Neutrophil (primary cell): ENCODE measurements around the gene SLC7A10.

Experiments
- H3K27ac ChIP-seq: fragments of 200-600 bp; sonication (generic); 2 replicates; pipeline ENCODE4 v1.5.1; 2016; ENCODE audit warnings: mild to moderate bottlenecking, moderate library complexity
- H3K27me3 ChIP-seq: fragments of 200-600 bp; sonication (generic); 2 replicates; pipeline ENCODE4 v1.6.0; 2016; ENCODE audit warnings: mild to moderate bottlenecking
- H3K36me3 ChIP-seq: fragments of 200-600 bp; sonication (generic); 2 replicates; pipeline ENCODE4 v1.5.1; 2017
- H3K4me1 ChIP-seq, 2 experiments: fragments of 200-600 bp in 1 of 2; sonication (generic) in 1 of 2; 1 replicate in 1 of 2; 2 replicates in 1 of 2; pipeline versions ENCODE4 v1.5.1 to v1.6.1; 2013 to 2016; ENCODE audit warnings: low read depth in 1 of 2, low read length in 1 of 2, mild to moderate bottlenecking in 1 of 2, moderate library complexity in 1 of 2; ENCODE audit not compliant: control insufficient read depth in 1 of 2, insufficient read depth in 1 of 2
- H3K4me3 ChIP-seq, 2 experiments: fragments of 200-600 bp in 1 of 2; sonication (generic) in 1 of 2; 1 replicate in 1 of 2; 2 replicates in 1 of 2; pipeline ENCODE4 v1.5.1; 2013 to 2016; ENCODE audit warnings: low read depth in 1 of 2, low read length in 1 of 2, mild to moderate bottlenecking in 1 of 2, moderate library complexity in 1 of 2
- H3K9me3 ChIP-seq: fragments of 200-600 bp; sonication (generic); 2 replicates; pipeline ENCODE4 v1.5.1; 2016
- TF ChIP-seq, protein P1 (sequence below): fragments of 200-600 bp; sonication (generic); IDR thresholded peaks from 2 replicates; pipeline ENCODE4 v1.5.1; 2016; ENCODE audit warnings: antibody characterized with exemption

The SLC7A10 gene

DNA sequence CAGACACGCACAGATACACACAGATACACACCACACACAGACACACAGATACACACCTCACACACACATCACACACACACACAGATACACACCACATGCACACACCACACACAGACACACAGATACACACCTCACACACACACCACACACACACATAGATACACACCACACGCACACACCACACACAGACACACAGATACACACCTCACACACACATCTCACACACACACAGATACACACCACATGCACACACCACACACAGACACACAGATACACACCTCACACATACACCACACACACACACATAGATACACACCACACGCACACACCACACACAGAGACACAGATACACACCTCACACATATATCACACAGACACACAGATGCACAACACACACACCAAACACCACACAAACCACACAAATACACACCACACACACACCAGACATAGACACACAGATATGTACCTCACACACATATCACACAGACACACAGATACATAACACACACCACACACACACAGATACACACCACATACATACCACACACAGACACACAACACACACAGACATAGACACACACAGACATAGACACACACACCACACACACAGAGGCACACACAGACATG is 24.2 kb upstream of the SLC7A10 start:
- peaks cover 28 to 38% of the 10 kb centered on the region in 2 experiments for H3K4me1 ChIP-seq
- H3K4me3 ChIP-seq = peak overlapping the region; percentile 47 to 60

DNA sequence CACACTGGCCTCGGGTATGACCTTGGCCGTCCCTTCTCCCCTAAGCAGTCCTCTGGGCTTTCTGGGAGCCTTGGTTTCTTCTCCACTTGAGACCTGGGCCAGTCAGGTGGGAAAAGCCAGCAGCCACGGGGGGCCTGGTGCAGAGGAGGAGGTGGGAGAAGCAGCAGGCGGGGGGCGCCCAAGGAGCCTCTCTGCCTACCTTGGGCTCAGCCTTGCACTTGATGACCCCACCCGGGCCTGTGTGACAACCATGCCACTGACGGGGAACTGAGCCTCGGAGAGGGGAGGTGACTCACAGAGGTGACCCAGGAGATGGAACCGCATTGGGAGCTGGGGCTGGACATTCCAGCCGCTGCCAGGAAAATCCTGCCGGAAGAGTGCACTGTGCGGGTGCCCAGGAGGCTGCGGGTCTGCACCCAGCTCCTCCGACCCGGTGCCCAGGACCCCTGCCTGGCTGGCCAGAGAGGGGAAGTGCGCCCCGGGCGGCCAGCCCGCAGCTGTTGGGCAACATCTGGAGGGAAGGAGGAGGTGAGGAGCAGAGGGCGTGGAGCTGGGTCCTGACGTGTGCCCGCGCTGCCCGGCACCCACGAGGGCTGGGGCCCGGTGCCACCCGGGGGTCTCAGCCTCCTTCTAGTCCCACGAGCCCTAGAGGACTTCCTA is 23.4 kb upstream of the SLC7A10 start:
- Histone ChIP-seq H3K9me3 (no peaks in the 10 kb centered on the region), H3K36me3 (no peaks in the 10 kb centered on the region), H3K4me1 (peaks cover 27 to 38% of the 10 kb centered on the region in 2 experiments), H3K27ac (peak overlapping the region; percentile 77), H3K27me3 (no peaks in the 10 kb centered on the region), H3K4me3 (peak overlapping the region; percentile 47 to 60)
- TF ChIP-seq, protein P1, sequence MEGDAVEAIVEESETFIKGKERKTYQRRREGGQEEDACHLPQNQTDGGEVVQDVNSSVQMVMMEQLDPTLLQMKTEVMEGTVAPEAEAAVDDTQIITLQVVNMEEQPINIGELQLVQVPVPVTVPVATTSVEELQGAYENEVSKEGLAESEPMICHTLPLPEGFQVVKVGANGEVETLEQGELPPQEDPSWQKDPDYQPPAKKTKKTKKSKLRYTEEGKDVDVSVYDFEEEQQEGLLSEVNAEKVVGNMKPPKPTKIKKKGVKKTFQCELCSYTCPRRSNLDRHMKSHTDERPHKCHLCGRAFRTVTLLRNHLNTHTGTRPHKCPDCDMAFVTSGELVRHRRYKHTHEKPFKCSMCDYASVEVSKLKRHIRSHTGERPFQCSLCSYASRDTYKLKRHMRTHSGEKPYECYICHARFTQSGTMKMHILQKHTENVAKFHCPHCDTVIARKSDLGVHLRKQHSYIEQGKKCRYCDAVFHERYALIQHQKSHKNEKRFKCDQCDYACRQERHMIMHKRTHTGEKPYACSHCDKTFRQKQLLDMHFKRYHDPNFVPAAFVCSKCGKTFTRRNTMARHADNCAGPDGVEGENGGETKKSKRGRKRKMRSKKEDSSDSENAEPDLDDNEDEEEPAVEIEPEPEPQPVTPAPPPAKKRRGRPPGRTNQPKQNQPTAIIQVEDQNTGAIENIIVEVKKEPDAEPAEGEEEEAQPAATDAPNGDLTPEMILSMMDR = peak; percentile 54

More for the DNA sequence above, 24.2 kb upstream of the SLC7A10 start:
- Histone ChIP-seq H3K9me3 (no peaks in the 10 kb centered on the region), H3K27me3 (no peaks in the 10 kb centered on the region), H3K36me3 (no peaks in the 10 kb centered on the region), H3K27ac (peak overlapping the region; percentile 77)
- TF ChIP-seq, protein P1 = no peak

DNA sequence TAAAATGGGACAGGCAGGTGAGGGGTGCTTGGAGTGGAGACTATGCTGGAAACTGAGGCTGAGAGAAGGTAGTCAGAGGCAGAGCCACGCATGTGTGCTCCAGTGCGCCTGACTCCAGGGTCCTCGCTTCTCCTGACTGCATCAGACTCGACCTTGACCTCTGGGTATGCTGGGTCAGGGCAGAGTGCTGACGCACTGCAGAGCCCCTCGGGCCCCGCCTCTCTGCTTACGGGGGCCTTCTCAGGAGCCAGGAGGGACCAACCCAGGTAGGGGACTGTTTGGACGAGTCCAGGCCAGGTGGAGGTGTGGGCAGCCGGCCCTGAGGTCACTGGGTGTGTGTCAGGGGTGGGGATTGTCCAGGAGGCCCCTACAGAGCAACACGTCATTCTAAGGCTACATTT is 22.9 kb upstream of the SLC7A10 start:
- Histone ChIP-seq H3K9me3 (no peaks in the 10 kb centered on the region), H3K27me3 (no peaks in the 10 kb centered on the region), H3K4me3 (peak overlapping the region; percentile 47 to 60), H3K36me3 (no peaks in the 10 kb centered on the region), H3K27ac (peak overlapping the region; percentile 77), H3K4me1 (peaks cover 24 to 38% of the 10 kb centered on the region in 2 experiments)
- TF ChIP-seq, protein P1 = no peak

DNA sequence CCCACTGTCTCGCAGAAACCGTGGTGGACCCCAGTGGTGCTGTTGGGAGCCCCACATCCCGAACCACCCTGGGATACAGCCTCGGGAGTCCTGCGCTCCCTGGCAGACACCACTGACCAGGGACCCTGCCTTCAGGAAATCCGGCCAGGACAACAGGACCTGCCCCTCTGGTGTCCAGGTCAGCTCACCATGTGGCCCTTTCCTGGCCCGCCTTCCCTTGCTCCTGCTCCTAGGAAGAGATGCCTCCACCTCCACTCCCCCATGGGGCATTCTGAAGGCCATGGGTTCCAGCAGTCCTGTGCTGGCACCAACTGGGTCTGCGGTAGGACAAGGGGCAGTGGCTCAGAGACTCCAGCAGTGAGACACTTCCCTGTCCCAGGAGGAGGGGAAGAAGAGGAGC is 22.5 kb upstream of the SLC7A10 start:
- H3K27ac ChIP-seq = peak overlapping the region; percentile 77
- H3K9me3 ChIP-seq = no peaks in the 10 kb centered on the region
- TF ChIP-seq, protein P1 = no peak
- H3K36me3 ChIP-seq = no peaks in the 10 kb centered on the region
- H3K27me3 ChIP-seq = no peaks in the 10 kb centered on the region
- H3K4me1 ChIP-seq = peaks cover 24 to 38% of the 10 kb centered on the region in 2 experiments
- H3K4me3 ChIP-seq = peak overlapping the region in 1 of 2 experiments; percentile 47

DNA sequence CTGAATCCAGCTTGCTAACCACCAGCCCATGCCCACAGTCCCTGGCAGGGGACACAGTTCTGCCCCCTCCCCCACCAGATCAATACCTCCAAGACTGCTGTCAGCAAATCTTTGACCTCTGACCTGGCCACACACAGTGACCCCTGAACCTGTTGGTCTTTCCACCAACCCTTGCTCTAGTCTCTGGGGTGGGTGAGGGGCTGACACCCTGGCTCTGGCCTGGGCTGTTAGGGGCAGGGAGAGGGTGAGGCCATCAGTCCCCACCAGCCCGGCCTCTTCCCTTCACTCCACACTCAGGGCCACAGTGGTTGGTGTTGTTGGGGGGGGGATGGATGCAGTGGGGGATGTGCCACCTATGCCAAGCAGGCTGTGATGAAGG is 21.8 kb upstream of the SLC7A10 start:
- H3K27ac ChIP-seq = no peak overlapping the region
- no peak overlapping the region for H3K4me3 ChIP-seq
- no peaks in the 10 kb centered on the region for H3K27me3 ChIP-seq
- peaks cover 24 to 38% of the 10 kb centered on the region in 2 experiments for H3K4me1 ChIP-seq
- TF ChIP-seq, protein P1 = no peak
- no peaks in the 10 kb centered on the region for H3K36me3 ChIP-seq
- no peaks in the 10 kb centered on the region for H3K9me3 ChIP-seq
